CD1c-positive myeloid dendritic cell (primary cell): ENCODE data around the gene UGGT1.
A peak's percentile ranks its signal among the peaks of the same experiment; 100 is the strongest.
"Not testable (repeated sequence)": the region's sequence is repeated elsewhere in the genome, so short reads cannot be mapped to it uniquely, and the experiment has no call there.

Experiments
- DNase-seq: peaks from one replicate; pipeline ENCODE4 v3.0.0-alpha.2; 2016; ENCODE audit errors: extremely low spot score

The UGGT1 gene

DNA sequence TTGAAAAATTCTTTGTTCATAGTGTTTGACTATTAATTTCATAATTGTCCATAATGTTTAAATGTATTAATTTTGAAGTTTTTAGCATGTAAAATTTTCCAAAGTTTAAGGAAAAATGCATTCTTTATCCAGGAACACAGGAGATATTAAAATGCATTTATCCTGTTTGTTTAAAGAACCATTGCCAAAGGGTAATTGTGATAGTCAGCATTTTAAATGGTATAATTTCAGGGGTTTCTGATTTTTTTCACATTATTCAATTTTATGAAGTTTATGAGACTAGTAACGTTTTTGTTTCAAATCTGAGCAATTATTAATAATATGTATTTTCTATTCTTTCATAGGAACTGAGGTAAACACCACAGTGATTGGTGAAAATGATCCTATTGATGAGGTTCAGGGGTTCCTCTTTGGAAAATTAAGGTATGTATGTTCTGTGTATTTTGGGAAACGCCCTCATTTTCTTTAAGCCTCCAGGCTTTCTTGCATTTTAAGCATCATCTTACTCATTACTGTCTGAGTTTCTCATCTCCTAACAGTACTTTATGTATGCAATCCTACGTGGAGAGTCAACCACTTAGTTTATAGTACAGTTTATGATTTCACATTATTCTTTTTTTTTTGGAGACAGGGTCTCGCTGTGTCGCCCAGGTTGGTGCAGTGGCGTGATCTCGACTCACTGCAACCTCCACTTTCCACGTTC, 25.1 kb downstream of the UGGT1 start:
- no peak for DNase-seq

DNA sequence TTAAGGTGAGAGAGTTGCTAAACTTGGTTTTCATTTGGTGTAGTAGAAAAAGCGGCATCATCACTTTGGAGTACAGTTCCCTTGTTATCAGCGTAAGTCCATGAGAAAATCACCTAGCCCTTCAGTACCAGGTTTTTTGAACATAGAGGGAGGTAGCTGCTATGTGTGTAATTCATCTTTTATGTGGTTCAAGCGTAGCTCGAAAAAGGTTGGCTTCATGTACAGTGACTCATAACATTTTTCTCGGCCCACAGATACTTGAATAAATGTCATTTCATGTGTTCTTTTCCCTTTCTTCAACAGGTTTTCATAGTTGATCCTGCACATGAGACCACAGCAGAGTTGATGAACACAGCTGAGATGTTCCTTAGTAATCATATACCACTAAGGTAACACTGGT, 43.6 kb downstream of the UGGT1 start:
- DNase-seq, result no peak

DNA sequence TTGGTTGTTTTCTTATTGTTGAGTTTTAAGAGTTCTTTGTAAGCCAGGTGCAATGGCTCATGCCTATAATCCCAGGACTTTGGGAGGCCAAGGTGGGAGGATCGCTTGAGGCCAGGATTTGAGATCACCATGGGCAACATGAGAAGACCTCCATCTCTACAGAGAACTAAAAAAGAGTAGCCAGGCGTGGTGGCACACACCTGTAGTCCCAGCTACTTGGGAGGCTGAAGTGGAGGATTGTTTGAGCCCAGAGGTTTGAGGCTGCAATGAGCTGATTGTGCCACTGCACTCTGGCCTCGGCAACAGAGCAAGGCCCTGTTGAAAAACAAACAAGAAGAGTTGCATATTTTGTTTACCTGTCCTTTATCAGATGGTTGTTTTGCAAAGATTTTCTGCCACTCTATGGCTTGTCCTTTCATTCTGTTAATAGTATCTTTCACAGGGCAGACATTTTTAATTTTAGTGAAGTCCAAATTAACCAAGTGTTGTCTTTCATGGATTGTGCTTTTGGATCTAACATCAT, 46.2 kb downstream of the UGGT1 start:
- DNase-seq, result no peak

DNA sequence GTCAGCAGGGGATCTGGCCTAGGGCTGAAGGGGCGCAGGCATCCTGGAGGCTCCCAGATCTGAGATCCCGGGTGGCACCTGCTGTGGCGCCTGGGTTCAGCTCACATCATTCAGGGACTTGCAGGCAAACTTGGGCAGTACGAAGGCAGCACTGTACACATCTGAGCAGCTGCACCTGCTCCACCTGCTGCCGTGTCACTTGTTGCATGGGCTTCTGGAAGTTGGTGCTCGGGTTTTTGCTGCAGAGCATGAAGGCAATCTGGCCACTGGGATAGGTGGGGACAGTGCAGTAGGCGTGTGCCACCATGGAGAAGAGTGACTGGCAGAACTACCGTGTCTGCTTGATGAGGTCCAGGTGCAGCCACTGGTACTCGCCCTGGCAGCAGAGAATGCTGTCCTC, 48.6 kb downstream of the UGGT1 start:
- DNase-seq, result no peak

DNA sequence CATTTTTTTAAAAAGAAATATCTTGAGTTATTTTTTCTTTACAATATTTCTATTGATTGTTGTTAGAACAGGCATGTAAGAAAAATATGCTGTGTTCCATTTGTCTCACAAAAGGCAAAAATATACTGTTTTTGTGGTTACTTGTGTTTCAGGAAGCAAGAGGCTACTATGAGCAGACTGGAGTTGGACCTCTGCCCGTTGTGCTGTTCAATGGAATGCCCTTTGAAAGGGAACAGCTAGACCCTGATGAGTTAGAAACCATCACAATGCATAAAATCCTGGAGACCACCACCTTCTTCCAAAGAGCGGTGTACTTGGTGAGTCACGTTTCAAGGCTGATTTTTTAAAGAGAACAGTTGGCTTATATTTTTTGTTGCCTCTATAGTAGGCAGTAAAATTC, 54.7 kb downstream of the UGGT1 start:
- no peak for DNase-seq

DNA sequence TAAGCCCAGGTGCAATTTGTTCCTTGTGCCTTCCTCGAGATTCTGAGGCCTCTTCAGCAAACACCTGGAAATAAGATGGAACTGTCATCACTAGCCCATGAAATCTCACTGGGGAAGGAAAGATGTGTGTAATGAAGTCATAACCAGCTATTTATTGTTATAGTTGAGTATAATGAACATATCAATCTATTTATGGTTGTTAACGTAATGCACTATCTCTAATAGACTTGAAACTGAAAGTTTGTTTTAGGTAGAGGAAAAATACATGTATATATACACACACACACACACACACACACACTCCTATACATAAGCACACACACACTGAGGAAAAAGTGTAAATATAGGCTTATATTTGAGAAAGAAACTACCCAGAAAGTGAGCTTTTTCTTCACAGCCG, 62.8 kb downstream of the UGGT1 start:
- DNase-seq, result no peak

DNA sequence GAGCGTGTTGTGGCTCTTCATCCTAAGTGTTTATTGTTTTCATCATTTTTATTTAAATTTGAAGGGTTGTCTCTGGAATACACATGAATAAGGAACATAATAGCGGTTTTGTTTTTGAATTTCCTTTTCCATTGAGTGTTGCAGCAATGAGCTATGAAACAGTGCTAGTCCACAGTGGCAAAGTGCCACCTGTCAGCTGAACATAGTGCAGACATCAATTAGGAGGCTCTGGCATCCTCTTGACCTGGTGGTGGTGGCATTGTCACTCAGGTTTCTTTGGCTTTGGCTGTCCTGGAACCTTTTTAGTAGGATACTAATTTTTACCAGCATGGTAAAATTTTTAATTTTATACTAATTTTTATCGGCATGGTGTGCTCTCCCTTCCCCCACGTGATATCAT, 63.2 kb downstream of the UGGT1 start:
- DNase-seq, result no peak

DNA sequence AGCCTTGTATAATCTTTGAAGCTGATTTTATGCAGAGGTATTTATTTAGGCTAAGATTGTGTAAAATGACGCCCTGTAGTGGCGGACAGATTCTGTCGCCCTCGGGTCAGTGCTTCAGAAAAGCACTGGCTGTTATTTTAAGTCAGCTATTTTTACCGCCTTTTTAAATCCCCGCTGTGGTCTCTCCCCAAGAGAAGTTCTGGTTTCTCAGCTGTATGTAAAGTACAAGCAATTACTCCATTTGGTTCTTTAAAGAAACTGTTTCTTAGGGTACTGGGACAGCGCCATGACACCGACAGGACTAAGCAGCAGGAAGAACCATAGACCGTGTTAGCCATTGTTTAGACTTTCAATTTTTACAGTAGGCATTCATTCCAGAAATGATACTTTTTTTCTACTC, 65.0 kb downstream of the UGGT1 start:
- no peak for DNase-seq

DNA sequence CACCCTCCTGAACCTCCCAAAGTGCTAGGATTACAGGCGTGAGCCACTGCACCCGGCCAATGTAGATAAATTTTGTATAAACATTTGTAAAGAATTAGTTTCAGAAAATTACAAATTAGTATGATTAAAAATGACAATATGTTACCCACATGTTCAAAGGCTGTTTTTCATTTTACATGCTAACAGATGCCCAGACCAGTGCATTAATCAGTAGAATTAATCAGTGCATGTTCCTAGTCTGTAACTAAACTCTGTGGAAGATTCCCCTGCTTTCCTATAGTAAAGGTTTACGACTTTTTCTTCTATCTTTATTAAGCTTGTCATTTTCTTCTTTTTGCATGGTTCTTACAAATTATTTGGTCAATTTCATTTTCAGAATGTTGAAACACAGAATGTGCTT, 65.8 kb downstream of the UGGT1 start:
- DNase-seq, result no peak

DNA sequence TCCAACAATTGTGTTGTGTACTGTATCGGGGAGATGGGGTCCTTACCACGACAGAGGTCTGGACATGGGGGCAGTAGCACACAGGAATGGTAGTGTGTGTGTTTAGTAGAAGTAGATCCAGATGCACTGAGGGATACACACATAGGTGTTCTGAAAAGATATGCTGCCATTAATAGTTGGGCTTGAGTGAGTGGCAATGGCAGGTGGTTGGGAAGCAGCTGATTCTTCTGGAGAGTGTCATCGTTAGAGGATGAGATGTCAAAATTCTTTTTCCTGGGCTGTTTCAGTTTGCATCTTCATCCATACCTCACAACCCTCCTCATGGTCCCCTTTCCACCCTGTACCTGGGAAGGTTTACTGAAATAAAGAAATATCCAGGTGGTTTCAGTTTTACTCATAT, 66.6 kb downstream of the UGGT1 start:
- DNase-seq, result no peak

DNA sequence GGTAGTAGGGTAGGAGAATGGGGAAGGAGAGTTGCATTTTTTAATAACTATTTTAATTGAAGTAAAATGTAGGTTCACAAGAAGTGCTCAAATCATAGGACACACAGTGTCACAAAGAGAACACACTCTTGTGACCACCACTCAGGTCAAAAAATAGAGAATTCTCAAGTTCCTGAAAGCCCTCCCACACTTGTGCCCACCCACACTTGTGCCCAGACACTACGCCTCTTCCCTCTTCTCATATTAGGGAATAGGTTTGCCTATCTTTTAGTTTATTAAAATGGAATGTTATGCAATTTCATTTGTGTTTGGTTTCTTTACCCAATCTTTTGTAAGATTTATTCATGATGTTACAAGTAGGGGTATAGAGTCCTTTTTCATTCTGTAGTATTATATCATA, 67.2 kb downstream of the UGGT1 start:
- peak; percentile 74 for DNase-seq

DNA sequence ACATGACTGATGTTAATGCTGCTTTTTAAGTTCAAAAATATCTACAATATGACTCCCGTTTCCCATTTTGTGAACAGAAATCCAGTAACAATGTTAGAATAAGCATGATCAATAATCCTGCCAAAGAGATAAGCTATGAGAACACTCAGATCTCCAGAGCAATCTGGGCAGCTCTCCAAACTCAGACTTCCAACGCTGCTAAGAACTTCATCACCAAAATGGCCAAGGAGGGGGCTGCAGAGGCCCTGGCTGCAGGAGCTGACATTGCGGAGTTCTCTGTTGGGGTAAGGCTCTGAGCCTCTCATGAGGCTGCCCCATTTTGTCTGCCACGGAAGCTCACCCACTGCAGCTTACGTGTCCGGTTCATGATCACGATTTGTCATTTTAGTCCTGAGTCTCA, 68.4 kb downstream of the UGGT1 start:
- DNase-seq, result no peak

DNA sequence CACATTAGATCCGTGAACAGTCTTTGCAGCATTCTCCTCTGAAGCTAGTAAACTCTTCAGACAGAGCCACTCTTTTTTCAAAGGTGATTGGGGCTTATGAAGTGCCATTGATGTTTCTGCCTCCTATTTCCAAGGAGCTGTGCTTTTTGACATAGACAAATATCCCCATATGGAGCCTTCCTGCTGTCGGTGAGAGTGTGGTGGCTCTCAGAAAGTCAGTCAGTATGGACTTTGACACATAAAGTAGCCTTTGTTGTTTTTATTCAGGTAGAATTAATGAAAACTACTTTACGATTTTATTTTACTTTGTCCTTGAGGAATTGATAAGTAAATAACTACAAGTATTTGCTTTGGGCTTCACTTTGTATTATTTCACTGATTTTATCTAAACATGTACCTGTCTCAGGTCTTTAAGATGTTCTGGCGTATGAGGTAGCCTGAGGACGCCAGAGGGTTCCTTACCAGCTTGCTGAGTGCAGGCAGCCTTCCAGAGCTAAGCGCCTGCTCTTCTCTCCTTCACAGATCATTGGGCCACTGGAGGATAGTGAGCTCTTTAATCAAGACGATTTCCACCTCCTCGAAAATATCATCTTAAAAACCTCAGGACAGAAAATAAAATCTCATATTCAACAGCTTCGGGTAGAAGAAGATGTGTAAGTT, 69.7 kb downstream of the UGGT1 start:
- no peak for DNase-seq

DNA sequence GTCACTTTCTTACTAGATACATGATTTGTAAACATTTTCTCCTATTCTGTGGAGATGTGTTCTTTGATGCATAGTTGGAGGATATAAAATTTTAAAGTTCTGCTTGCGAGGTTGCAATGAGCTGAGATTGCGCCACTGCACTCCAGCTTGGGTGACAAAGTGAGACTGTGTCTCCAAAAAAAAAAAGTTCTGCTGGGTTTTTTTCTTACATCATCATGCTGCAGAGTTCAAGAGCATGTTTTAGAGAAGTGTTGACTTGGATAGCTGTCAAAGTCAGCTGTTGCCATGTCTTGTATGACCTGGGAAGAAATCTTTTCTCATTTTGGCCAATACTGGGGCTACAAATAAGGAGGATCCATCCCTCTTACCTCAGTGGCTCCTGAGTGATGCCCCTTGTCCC, 71.3 kb downstream of the UGGT1 start:
- DNase-seq, result peak; percentile 74

DNA sequence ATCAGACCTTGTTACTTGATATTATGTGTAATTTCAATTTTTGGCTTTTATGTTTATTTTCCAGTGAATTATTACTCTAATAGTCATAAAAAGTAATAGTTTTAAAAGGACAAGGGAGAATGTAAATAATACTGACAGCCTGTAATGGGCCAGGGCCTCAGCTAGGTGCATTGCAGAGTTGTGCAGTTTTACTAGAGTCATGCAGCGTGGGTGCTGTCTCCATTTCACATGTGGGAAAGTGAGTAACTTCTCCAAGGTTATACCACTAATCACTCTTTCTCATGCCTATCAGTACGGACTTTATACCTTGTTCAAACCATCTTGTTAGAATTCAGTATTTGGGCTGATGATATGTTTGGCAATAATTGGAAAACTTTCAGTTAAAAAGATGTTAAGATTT, 73.3 kb downstream of the UGGT1 start:
- no peak for DNase-seq

DNA sequence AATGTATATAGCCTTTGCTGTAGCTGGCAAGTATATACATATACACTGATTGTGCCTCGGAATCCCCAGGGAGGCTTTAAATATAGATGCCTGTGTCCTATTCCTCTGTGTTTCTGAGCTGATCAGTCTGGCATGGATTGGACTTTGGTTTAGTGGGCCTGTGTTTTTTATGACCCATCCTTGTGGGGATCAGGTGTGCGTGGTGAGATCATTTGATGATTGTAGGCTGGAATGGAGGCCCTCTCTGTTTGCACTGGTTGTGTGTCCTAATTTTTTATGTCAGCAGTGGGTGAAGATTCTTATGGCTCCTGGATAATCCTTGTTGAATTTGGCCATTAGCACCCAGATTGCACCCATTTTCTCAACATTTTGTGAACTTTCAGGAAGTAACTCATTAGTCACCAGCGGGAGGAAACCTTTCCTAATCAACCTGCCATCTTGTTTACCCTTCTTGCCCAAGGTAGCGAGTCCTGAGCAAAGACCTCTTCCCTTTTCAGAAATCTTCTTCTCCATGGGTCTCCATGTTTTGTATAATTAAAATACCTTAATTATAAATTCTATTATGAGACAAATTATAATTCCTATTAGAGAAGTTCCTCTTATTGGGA, 75.8 kb downstream of the UGGT1 start:
- DNase-seq, result peak; percentile 60

DNA sequence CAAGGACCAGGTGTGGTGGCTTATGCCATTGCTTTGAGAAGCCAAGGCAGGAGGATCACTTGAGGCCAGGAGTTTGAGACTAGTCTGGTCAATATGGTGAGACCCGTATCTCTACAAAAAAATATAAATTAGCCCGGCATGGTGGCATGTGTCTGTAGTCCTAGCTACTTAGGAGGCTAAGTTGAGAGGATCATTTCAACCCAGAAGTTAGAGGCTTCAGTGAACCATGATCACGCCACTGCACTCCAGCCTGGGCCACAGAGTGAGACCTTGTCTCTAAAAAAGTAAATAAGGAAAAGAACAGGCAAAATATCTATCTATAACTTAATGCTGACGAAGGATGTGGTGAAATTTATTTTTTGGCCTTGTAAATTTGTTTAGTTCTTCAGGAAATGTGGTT, 78.1 kb downstream of the UGGT1 start:
- DNase-seq, result no peak

DNA sequence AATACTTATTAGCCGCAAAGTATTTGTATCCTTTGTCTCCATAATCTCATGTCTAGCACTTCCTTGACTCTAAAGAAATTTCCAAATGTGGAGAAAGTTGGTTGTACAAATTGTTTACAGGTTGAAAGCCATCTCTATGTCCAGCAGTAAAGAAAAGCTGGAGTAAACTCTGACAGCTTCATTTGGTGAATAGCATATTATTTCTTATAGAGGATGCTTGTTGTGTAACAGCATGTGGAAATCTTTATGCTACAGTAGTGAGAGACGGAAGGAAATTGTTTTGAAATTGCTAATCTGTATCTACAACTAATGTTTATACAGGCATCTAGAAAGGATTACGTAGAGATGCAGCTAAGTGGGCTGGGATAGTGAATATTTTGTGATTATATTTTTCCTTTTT, 78.5 kb downstream of the UGGT1 start:
- peak; percentile 47 for DNase-seq

DNA sequence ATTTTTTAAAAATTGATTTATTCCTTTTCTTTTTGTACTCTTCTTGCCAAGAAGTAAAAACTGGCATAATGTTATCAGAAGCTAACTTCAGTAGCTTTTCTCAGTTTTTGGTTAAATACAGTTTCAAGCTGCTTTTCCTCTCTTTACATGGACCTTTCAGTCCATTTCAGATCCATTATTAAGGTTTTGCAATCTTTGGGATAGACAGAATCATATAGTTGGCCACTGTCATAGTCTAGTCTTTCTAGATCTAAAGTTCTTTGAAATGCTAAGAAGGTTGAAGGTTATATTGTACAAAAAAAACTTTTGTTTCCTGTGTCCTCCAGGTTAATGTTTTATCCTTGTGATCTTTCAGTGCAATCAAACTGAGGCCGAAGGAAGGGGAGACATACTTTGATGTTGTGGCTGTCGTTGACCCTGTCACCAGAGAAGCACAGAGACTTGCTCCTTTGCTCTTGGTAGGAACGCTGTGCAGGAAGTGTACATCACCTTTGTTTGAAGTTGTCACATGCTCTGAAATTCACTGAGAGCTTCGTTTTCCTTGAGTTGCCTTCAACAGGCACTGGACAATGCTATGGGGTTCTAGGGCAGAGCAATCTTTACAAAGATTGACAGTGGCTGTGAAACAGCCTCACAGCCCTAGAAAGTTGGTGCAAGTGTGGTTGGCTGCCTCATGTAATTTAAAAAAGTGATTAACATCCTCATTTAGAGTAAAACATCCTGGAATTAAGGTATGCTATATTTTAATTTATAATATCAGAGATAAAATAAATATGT, 79.1 kb downstream of the UGGT1 start:
- no peak for DNase-seq

DNA sequence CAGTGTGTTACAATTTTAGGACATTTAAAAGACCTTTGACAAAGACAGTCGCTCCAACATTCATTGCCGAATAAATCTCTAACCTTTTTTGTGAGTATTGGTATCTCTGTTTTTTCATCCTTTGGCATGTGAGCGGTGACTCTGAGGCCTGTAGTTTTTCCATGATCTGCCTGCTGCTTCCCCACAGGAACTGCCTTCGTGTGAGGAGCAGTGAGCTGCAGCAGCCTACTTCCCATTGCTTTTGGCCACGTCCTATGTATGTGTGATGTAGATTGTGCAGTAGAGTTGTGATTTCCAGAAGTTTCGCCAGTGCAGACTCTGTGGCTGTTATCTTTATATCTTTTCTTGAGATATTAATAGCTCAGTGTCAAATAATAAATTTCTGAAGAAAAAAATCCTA, 79.8 kb downstream of the UGGT1 start:
- DNase-seq, result no peak

DNA sequence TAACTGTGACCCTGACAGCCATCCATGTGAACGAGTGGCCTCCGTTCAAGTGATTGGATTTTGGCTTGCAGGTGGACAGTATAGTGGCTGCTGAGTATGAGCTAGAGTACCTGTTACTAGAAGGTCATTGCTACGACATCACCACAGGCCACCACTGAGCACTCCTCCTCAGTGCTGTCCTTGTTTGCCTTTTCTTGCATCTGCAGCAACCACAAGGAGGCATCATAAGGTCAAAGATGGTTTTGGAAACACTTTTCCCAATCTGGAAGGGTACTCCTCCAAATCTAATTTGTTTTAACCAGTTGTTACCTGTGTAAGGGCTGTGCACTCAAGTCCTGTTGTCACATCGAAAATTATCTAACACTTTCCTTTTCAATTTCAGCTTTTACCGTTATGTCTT, 81.2 kb downstream of the UGGT1 start:
- DNase-seq, result no peak

DNA sequence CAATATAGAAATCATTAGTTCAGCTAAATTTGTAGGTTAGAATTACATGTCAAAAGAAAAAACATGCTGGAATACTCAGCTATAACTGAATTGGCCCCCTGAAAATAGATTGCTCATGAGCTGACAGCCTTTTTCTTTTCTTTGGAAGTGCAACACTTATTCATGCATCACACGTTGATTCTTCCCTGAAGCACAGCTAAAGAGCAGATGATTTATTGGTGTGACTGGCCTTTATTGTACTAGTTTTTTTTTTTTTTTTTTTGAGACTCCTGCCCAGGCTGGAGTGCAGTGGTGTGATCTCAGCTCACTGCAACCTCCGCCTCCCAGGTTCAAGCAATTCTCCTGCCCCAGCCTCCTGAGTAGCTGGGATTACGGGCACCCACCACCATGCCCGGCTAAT, 83.1 kb downstream of the UGGT1 start:
- not testable (repeated sequence) for DNase-seq
